ENCODE results near the gene GSTP1. TPM values are rescaled to one million over a fixed set of nuclear protein-coding genes. Genes with fewer than 3 reads are reported as not detected.
A peak's percentile ranks its signal among the peaks of the same experiment; 100 is the strongest.

Gene GSTP1
- total and polyA plus RNA-seq, 9 of the 15 experiments (the other 6 are each of a cell fraction or from before 2014, with no cell fraction given) = 592 to 2,150 (median 1,204) TPM

GRCh38 chr11:67600324-67601029 is 16.9 kb downstream of the GSTP1 start (continued):
- TF ChIP-seq GABPA (tag; conservative IDR thresholded peaks at IDR 0.05; ENCODE audit: low read depth) = no peak; the same call in 1 of the 2 replicates
- TF ChIP-seq GATAD2A (IDR thresholded peaks at IDR 0.05) = no peak
- no peak for TF ChIP-seq RBM17 (IDR thresholded peaks at IDR 0.05; ENCODE audit: borderline replicate concordance, low read depth, low read length)
- no peak for TF ChIP-seq NCOA4 (IDR thresholded peaks at IDR 0.05; ENCODE audit: partially characterized antibody)
- no peak for TF ChIP-seq SUPT5H (IDR thresholded peaks at IDR 0.05)
- TF ChIP-seq ZFPM2 (CRISPR knock-in tag; IDR thresholded peaks at IDR 0.05) = no peak
- no peak for TF ChIP-seq MECOM (CRISPR knock-in tag; IDR thresholded peaks at IDR 0.05)
- TF ChIP-seq SMAD1 (IDR thresholded peaks at IDR 0.05; ENCODE audit: low read depth, low read length, partially characterized antibody) = no peak
- TF ChIP-seq MED1 (CRISPR knock-in tag; IDR thresholded peaks at IDR 0.05; ENCODE audit: borderline replicate concordance) = no peak
- no peak for TF ChIP-seq ZNF785 (CRISPR knock-in tag; IDR thresholded peaks at IDR 0.05)
- TF ChIP-seq SMARCE1 (IDR thresholded peaks at IDR 0.05) = 0 out of 2 replicates have a peak, but pooled peaks have one; percentile 46
- TF ChIP-seq CREB1 (IDR thresholded peaks at IDR 0.05) = no peak
- no peak for TF ChIP-seq CREB1 (CRISPR knock-in tag; IDR thresholded peaks at IDR 0.05)
- peak; percentile 43 to 77; a peak in 1 of 4 replicates for TF ChIP-seq RCOR1 (IDR thresholded peaks at IDR 0.05; ENCODE audit: borderline replicate concordance in 1 of 2, low read depth in 2 of 2, low read length in 2 of 2)
- TF ChIP-seq POU5F1 (IDR thresholded peaks at IDR 0.05; ENCODE audit: borderline replicate concordance, low read depth, low read length, partially characterized antibody) = no peak
- TF ChIP-seq, protein P1, sequence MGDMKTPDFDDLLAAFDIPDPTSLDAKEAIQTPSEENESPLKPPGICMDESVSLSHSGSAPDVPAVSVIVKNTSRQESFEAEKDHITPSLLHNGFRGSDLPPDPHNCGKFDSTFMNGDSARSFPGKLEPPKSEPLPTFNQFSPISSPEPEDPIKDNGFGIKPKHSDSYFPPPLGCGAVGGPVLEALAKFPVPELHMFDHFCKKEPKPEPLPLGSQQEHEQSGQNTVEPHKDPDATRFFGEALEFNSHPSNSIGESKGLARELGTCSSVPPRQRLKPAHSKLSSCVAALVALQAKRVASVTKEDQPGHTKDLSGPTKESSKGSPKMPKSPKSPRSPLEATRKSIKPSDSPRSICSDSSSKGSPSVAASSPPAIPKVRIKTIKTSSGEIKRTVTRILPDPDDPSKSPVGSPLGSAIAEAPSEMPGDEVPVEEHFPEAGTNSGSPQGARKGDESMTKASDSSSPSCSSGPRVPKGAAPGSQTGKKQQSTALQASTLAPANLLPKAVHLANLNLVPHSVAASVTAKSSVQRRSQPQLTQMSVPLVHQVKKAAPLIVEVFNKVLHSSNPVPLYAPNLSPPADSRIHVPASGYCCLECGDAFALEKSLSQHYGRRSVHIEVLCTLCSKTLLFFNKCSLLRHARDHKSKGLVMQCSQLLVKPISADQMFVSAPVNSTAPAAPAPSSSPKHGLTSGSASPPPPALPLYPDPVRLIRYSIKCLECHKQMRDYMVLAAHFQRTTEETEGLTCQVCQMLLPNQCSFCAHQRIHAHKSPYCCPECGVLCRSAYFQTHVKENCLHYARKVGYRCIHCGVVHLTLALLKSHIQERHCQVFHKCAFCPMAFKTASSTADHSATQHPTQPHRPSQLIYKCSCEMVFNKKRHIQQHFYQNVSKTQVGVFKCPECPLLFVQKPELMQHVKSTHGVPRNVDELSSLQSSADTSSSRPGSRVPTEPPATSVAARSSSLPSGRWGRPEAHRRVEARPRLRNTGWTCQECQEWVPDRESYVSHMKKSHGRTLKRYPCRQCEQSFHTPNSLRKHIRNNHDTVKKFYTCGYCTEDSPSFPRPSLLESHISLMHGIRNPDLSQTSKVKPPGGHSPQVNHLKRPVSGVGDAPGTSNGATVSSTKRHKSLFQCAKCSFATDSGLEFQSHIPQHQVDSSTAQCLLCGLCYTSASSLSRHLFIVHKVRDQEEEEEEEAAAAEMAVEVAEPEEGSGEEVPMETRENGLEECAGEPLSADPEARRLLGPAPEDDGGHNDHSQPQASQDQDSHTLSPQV (IDR thresholded peaks at IDR 0.05) = peak; percentile 24; the same call in 1 of the 2 replicates
- TF ChIP-seq MYC (IDR thresholded peaks at IDR 0.05; ENCODE audit: low read depth, low read length) = peak; percentile 48; the same call in 1 of the 2 replicates
- TF ChIP-seq MYC (CRISPR knock-in tag; IDR thresholded peaks at IDR 0.05; ENCODE audit: borderline replicate concordance, low read depth) = no peak
- no peak for TF ChIP-seq JUNB (CRISPR knock-in tag; conservative IDR thresholded peaks at IDR 0.05)
- no peak for TF ChIP-seq ZNF134 (CRISPR knock-in tag; conservative IDR thresholded peaks at IDR 0.05)
- no peak for TF ChIP-seq CBX8 (IDR thresholded peaks at IDR 0.05; ENCODE audit: borderline replicate concordance, extremely low read depth, low read depth, low read length, poor library complexity, severe bottlenecking)
- 0 out of 4 replicates have a peak, but pooled peaks of 1 of the 2 experiments have one; percentile 51 for TF ChIP-seq MNT (conservative IDR thresholded peaks at IDR 0.05)
- TF ChIP-seq, protein P2, sequence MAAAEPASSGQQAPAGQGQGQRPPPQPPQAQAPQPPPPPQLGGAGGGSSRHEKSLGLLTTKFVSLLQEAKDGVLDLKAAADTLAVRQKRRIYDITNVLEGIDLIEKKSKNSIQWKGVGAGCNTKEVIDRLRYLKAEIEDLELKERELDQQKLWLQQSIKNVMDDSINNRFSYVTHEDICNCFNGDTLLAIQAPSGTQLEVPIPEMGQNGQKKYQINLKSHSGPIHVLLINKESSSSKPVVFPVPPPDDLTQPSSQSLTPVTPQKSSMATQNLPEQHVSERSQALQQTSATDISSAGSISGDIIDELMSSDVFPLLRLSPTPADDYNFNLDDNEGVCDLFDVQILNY (CRISPR knock-in tag; IDR thresholded peaks at IDR 0.05) = no peak
